ENCODE results near the gene KIF26A.

DNA sequence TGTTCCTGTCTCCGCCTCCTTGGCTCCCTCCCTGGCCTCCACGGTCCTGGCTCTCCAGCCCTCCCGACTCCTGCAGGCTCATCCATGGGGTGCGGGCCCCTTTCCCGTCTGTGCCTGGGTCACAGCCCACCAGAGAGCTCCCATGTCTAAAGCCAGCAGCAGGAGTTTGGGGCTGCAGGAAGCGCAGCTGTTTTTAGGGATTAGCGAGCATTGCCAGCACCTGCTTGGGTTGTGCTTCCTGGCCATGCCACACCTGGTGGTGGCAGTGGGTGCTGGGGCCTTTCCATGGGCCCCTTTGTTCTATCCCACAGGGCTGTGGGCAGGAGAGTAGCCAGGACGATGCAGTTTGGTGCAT, 64.7 kb downstream of the KIF26A start:
- TF ChIP-seq CTCF (IDR thresholded peaks at IDR 0.05; ENCODE audit: poor library complexity) (no peak), EZH2phosphoT487 (IDR thresholded peaks at IDR 0.05; ENCODE audit: low read depth, severe bottlenecking, unreplicated experiment) (no peak)

All from hepatocyte (in vitro differentiated cells).